Measurements from ENCODE around the gene BEGAIN. TPM values are rescaled to one million over a fixed set of nuclear protein-coding genes. Genes with fewer than 3 reads are reported as not detected.

Gene BEGAIN
- total and polyA plus RNA-seq, 2 donors (not counting 1 experiment from before 2014, with no cell fraction given): under 0.01 to 0.17 TPM

GRCh38 chr14:100500128-100500527, 87.1 kb downstream of the BEGAIN start:
- no peak overlapping the region for H3K4me2 ChIP-seq (ENCODE audit: extremely low read depth, insufficient read depth, low read length)
- no peaks in the 10 kb centered on the region for H3K9me3 ChIP-seq (ENCODE audit: control insufficient read depth, insufficient read depth, low read depth, low read length)
- TF ChIP-seq EZH2 (IDR thresholded peaks at IDR 0.05; ENCODE audit: low read length, missing control alignments): no peak
- TF ChIP-seq, protein P1, sequence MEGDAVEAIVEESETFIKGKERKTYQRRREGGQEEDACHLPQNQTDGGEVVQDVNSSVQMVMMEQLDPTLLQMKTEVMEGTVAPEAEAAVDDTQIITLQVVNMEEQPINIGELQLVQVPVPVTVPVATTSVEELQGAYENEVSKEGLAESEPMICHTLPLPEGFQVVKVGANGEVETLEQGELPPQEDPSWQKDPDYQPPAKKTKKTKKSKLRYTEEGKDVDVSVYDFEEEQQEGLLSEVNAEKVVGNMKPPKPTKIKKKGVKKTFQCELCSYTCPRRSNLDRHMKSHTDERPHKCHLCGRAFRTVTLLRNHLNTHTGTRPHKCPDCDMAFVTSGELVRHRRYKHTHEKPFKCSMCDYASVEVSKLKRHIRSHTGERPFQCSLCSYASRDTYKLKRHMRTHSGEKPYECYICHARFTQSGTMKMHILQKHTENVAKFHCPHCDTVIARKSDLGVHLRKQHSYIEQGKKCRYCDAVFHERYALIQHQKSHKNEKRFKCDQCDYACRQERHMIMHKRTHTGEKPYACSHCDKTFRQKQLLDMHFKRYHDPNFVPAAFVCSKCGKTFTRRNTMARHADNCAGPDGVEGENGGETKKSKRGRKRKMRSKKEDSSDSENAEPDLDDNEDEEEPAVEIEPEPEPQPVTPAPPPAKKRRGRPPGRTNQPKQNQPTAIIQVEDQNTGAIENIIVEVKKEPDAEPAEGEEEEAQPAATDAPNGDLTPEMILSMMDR (conservative IDR thresholded peaks at IDR 0.05 in 1 of 2, IDR thresholded peaks at IDR 0.05 in 1 of 2; ENCODE audit: low read depth in 1 of 2, low read length in 2 of 2): no peak
- no peak overlapping the region for H3K27ac ChIP-seq (ENCODE audit: insufficient read depth, low read length)
- H3K9ac ChIP-seq (ENCODE audit: insufficient read depth, low read length): no peak overlapping the region
- H3K4me3 ChIP-seq (replicated peaks in 1 of 4; ENCODE audit: control extremely low read depth in 1 of 4, insufficient read depth in 1 of 4, low read depth in 3 of 4, low read length in 4 of 4): no peak overlapping the region
- no peaks in the 10 kb centered on the region for H4K20me1 ChIP-seq (ENCODE audit: control insufficient read depth, extremely low read depth, insufficient read depth, low read length)
- no peak overlapping the region for H2AFZ ChIP-seq (ENCODE audit: low read length)
- no peak for DNase-seq (ENCODE audit: low read depth in 2 of 2)
- no peaks in the 10 kb centered on the region for H3K79me2 ChIP-seq (ENCODE audit: control insufficient read depth, insufficient read depth, low read length)
- H3K36me3 ChIP-seq (ENCODE audit: control insufficient read depth, insufficient read depth, low read length): no peaks in the 10 kb centered on the region
- no peaks in the 10 kb centered on the region for H3K4me1 ChIP-seq (ENCODE audit: control insufficient read depth, extremely low read depth, insufficient read depth, low read length)
- no peaks in the 10 kb centered on the region for H3K27me3 ChIP-seq (ENCODE audit: control insufficient read depth, insufficient read depth, low read length)

- H3K4me3 ChIP-seq (replicated peaks in 1 of 4; ENCODE audit: control extremely low read depth in 1 of 4, insufficient read depth in 1 of 4, low read depth in 3 of 4, low read length in 4 of 4): no peak overlapping the region
- no peaks in the 10 kb centered on the region for H4K20me1 ChIP-seq (ENCODE audit: control insufficient read depth, extremely low read depth, insufficient read depth, low read length)
- no peak for DNase-seq (ENCODE audit: low read depth in 2 of 2)
- H2AFZ ChIP-seq (ENCODE audit: low read length): no peak overlapping the region
- no peaks in the 10 kb centered on the region for H3K9me3 ChIP-seq (ENCODE audit: control insufficient read depth, insufficient read depth, low read depth, low read length)
- no peak for TF ChIP-seq EZH2 (IDR thresholded peaks at IDR 0.05; ENCODE audit: low read length, missing control alignments)
- TF ChIP-seq, protein P1 (conservative IDR thresholded peaks at IDR 0.05 in 1 of 2, IDR thresholded peaks at IDR 0.05 in 1 of 2; ENCODE audit: low read depth in 1 of 2, low read length in 2 of 2): no peak
- no peaks in the 10 kb centered on the region for H3K36me3 ChIP-seq (ENCODE audit: control insufficient read depth, insufficient read depth, low read length)
- H3K9ac ChIP-seq (ENCODE audit: insufficient read depth, low read length): no peak overlapping the region
- H3K27ac ChIP-seq (ENCODE audit: insufficient read depth, low read length): no peak overlapping the region
- no peak overlapping the region for H3K4me2 ChIP-seq (ENCODE audit: extremely low read depth, insufficient read depth, low read length)
- no peaks in the 10 kb centered on the region for H3K4me1 ChIP-seq (ENCODE audit: control insufficient read depth, extremely low read depth, insufficient read depth, low read length)
- H3K27me3 ChIP-seq (ENCODE audit: control insufficient read depth, insufficient read depth, low read length): no peaks in the 10 kb centered on the region
- no peaks in the 10 kb centered on the region for H3K79me2 ChIP-seq (ENCODE audit: control insufficient read depth, insufficient read depth, low read length)
Observed at GRCh38 chr14:100498068-100498467, 89.1 kb downstream of the BEGAIN start.

GRCh38 chr14:100495917-100496316, 91.3 kb downstream of the BEGAIN start:
- H3K27ac ChIP-seq (ENCODE audit: insufficient read depth, low read length): no peak overlapping the region
- DNase-seq (ENCODE audit: low read depth in 2 of 2): no peak
- no peaks in the 10 kb centered on the region for H3K36me3 ChIP-seq (ENCODE audit: control insufficient read depth, insufficient read depth, low read length)
- H3K4me1 ChIP-seq (ENCODE audit: control insufficient read depth, extremely low read depth, insufficient read depth, low read length): no peaks in the 10 kb centered on the region
- no peak overlapping the region for H3K4me2 ChIP-seq (ENCODE audit: extremely low read depth, insufficient read depth, low read length)
- no peaks in the 10 kb centered on the region for H4K20me1 ChIP-seq (ENCODE audit: control insufficient read depth, extremely low read depth, insufficient read depth, low read length)
- H3K9me3 ChIP-seq (ENCODE audit: control insufficient read depth, insufficient read depth, low read depth, low read length): no peaks in the 10 kb centered on the region
- H3K9ac ChIP-seq (ENCODE audit: insufficient read depth, low read length): no peak overlapping the region
- no peak overlapping the region for H3K4me3 ChIP-seq (replicated peaks in 1 of 4; ENCODE audit: control extremely low read depth in 1 of 4, insufficient read depth in 1 of 4, low read depth in 3 of 4, low read length in 4 of 4)
- no peaks in the 10 kb centered on the region for H3K27me3 ChIP-seq (ENCODE audit: control insufficient read depth, insufficient read depth, low read length)
- H2AFZ ChIP-seq (ENCODE audit: low read length): no peak overlapping the region
- H3K79me2 ChIP-seq (ENCODE audit: control insufficient read depth, insufficient read depth, low read length): no peaks in the 10 kb centered on the region
- TF ChIP-seq EZH2 (IDR thresholded peaks at IDR 0.05; ENCODE audit: low read length, missing control alignments): no peak
- TF ChIP-seq, protein P1 (conservative IDR thresholded peaks at IDR 0.05 in 1 of 2, IDR thresholded peaks at IDR 0.05 in 1 of 2; ENCODE audit: low read depth in 1 of 2, low read length in 2 of 2): no peak
